GM23338 (cell line): ENCODE results near the gene TASP1. TPM values are rescaled to one million over a fixed set of nuclear protein-coding genes. Genes with fewer than 3 reads are reported as not detected.

Source experiments
- ATAC-seq: fragments of 200-7000 bp; cut with Tn5 transposase; 3 replicates; pipeline ENCODE4 v1.9.1; 2020
- DNase-seq: peaks from one replicate; pipeline ENCODE4 v3.0.0-alpha.2; 2015; ENCODE audit warnings: low spot score
- H2AFZ ChIP-seq: fragments of 200-600 bp; sonication (generic); 2 replicates; pipeline ENCODE4 v1.8.0; 2016; ENCODE audit warnings: antibody characterized with exemption, mild to moderate bottlenecking, moderate library complexity
- H3F3A ChIP-seq: fragments of 200-600 bp; sonication (generic); replicated peaks from 2 replicates; pipeline ENCODE4 v1.8.0; 2017; ENCODE audit warnings: antibody characterized with exemption, mixed run types, low read depth
- H3K27ac ChIP-seq: fragments of 200-600 bp; sonication (generic); 2 replicates; pipeline ENCODE4 v1.6.1; 2016; ENCODE audit warnings: low read depth
- H3K27me3 ChIP-seq: fragments of 200-600 bp; sonication (generic); 2 replicates; pipeline ENCODE4 v1.8.0; 2016; ENCODE audit warnings: mild to moderate bottlenecking, mixed run types, moderate library complexity; ENCODE audit not compliant: insufficient read depth
- H3K36me3 ChIP-seq: fragments of 200-600 bp; sonication (generic); 2 replicates; pipeline ENCODE4 v1.8.0; 2016; ENCODE audit warnings: mild to moderate bottlenecking; ENCODE audit not compliant: insufficient read depth
- H3K4me1 ChIP-seq: fragments of 200-600 bp; sonication (generic); 2 replicates; pipeline ENCODE4 v1.8.0; 2016; ENCODE audit warnings: mild to moderate bottlenecking, moderate library complexity; ENCODE audit not compliant: insufficient read depth
- H3K4me2 ChIP-seq: fragments of 200-600 bp; sonication (generic); 2 replicates; pipeline ENCODE4 v1.7.1; 2017; ENCODE audit warnings: mixed run types
- H3K4me3 ChIP-seq: fragments of 200-600 bp; sonication (generic); 2 replicates; pipeline ENCODE4 v1.6.1; 2016; ENCODE audit warnings: mixed run types
- H3K79me2 ChIP-seq: fragments of 200-600 bp; sonication (generic); replicated peaks from 2 replicates; pipeline ENCODE4 v1.8.0; 2017; ENCODE audit warnings: mild to moderate bottlenecking; ENCODE audit not compliant: insufficient read depth
- H3K9me2 ChIP-seq: fragments of 200-600 bp; sonication (generic); 2 replicates; pipeline ENCODE4 v1.8.0; 2017; ENCODE audit not compliant: insufficient read depth
- H4K20me1 ChIP-seq: fragments of 200-600 bp; sonication (generic); replicated peaks from 2 replicates; pipeline ENCODE4 v1.8.0; 2017; ENCODE audit warnings: mild to moderate bottlenecking; ENCODE audit not compliant: insufficient read depth
- H3K27ac Mint-ChIP-seq: 2 replicates; pipeline ENCODE4 v1.8.0; 2020; ENCODE audit warnings: inconsistent platforms, mild to moderate bottlenecking, moderate library complexity, mixed read lengths
- H3K27me3 Mint-ChIP-seq: 3 replicates; pipeline ENCODE4 v1.8.0; 2022; ENCODE audit warnings: low read depth, mild to moderate bottlenecking, moderate library complexity, mixed read lengths, inconsistent platforms; ENCODE audit not compliant: insufficient read depth, poor library complexity
- H3K36me3 Mint-ChIP-seq: 3 replicates; pipeline ENCODE4 v1.8.0; 2021; ENCODE audit warnings: low read depth, mild to moderate bottlenecking, inconsistent platforms, moderate library complexity, mixed read lengths
- H3K4me1 Mint-ChIP-seq: 3 replicates; pipeline ENCODE4 v1.8.0; 2020; ENCODE audit warnings: mild to moderate bottlenecking, inconsistent platforms, mixed read lengths
- H3K4me3 Mint-ChIP-seq: 3 replicates; pipeline ENCODE4 v1.8.0; 2021; ENCODE audit warnings: moderate library complexity, mild to moderate bottlenecking, inconsistent platforms, mixed read lengths
- H3K9me3 Mint-ChIP-seq: 3 replicates; pipeline ENCODE4 v1.8.0; 2020; ENCODE audit warnings: moderate library complexity, mild to moderate bottlenecking, inconsistent platforms, mixed read lengths
- CREB1 ChIP-seq: fragments of 250-450 bp; sonication (Bioruptor Pico); IDR thresholded peaks from 2 replicates; pipeline ENCODE4 v1.5.0; 2020; ENCODE audit warnings: low read depth, mild to moderate bottlenecking, moderate library complexity
- EZH2 ChIP-seq: fragments of 200-600 bp; sonication (generic); IDR thresholded peaks from one replicate; pipeline ENCODE4 v1.8.0; 2017; ENCODE audit warnings: antibody characterized with exemption, mild to moderate bottlenecking, low read depth; ENCODE audit not compliant: unreplicated experiment
- EZH2phosphoT487 ChIP-seq: fragments of 200-600 bp; sonication (generic); IDR thresholded peaks from one replicate; pipeline ENCODE4 v1.8.1; 2018; ENCODE audit warnings: antibody characterized with exemption; ENCODE audit not compliant: unreplicated experiment
- JUNB ChIP-seq: IDR thresholded peaks from one replicate; pipeline ENCODE4 v1.6.1; 2016; ENCODE audit warnings: antibody characterized with exemption; ENCODE audit not compliant: unreplicated experiment
- NANOG ChIP-seq: IDR thresholded peaks from 2 replicates; pipeline ENCODE4 v1.6.1; 2016; ENCODE audit warnings: antibody characterized with exemption, borderline replicate concordance
- POLR2AphosphoS5 ChIP-seq: IDR thresholded peaks from 2 replicates; pipeline ENCODE4 v1.6.1; 2016; ENCODE audit warnings: antibody characterized with exemption, low read depth
- STAT1 ChIP-seq: IDR thresholded peaks from one replicate; pipeline ENCODE4 v1.6.1; 2016; ENCODE audit warnings: antibody characterized with exemption; ENCODE audit not compliant: unreplicated experiment
- ZNF114 ChIP-seq: fragments of 250-450 bp; sonication (Bioruptor Pico); IDR thresholded peaks from 2 replicates; pipeline ENCODE4 v1.5.0; 2020; ENCODE audit warnings: mild to moderate bottlenecking, moderate library complexity
- ZNF331 ChIP-seq: fragments of 250-450 bp; sonication (Bioruptor Pico); IDR thresholded peaks from 2 replicates; pipeline ENCODE4 v1.5.0; 2020; ENCODE audit warnings: low read depth, mild to moderate bottlenecking, moderate library complexity
- polyA plus RNA-seq: library from polyadenylated mRNA; unstranded; fragments of >200 nt; fragmentation: Nextera tagmentation; extraction: Ambion mirVana; gene quantifications from 2 replicates; pipeline ENCODE4 v1.2.1, GENCODE V29; 2016
- total RNA-seq: library from RNA; depleted of rRNA; stranded (reverse); fragments of >200 nt; shearing (Covaris generic); gene quantifications from 2 replicates; pipeline ENCODE4 v1.2.3, GENCODE V29; 2014
- TF ChIP-seq, protein P1 (sequence below): IDR thresholded peaks from 2 replicates; pipeline ENCODE4 v1.6.1; 2016; ENCODE audit warnings: antibody characterized with exemption
- TF ChIP-seq, protein P2 (sequence below): fragments of 250-450 bp; sonication (Bioruptor Pico); IDR thresholded peaks from 2 replicates; pipeline ENCODE4 v1.5.0; 2020; ENCODE audit warnings: mild to moderate bottlenecking, moderate library complexity
- TF ChIP-seq, protein P3 (sequence below): IDR thresholded peaks from one replicate; pipeline ENCODE4 v1.6.1; 2018; ENCODE audit warnings: antibody characterized with exemption; ENCODE audit not compliant: unreplicated experiment
- TF ChIP-seq, protein P4 (sequence below), 2 experiments: fragments of 200-600 bp in 1 of 2; sonication (generic) in 1 of 2; conservative IDR thresholded peaks; 2 replicates each; pipeline versions ENCODE4 v1.5.1 to v1.6.1; 2016 to 2017; ENCODE audit warnings: antibody characterized with exemption in 2 of 2, low read depth in 2 of 2, mild to moderate bottlenecking in 2 of 2, moderate library complexity in 1 of 2

Gene TASP1
- total and polyA plus RNA-seq, 2 experiments from 2014 or later: 9.7 to 9.8 TPM

DNA sequence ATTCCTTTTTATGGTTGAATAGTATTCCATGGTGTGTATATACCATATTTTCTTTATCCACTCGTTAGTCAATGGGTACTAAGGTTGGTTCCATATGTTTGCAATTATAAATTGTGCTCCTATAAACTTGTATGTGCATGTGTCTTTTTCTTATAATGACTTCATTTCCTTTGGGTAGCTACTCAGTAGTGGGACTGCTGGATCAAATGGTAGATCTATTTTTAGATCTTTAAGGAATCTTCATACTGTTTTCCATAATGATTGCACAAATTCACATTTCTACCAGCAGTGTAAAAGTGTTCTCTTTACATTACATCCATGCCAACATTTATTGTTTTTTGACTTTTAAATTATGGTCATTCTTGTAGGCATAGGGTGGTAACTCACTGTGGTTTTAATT is 164.3 kb downstream of the TASP1 start:
- Mint-ChIP-seq H3K4me1 (no peaks in the 10 kb centered on the region), H3K27ac (no peak overlapping the region), H3K27me3 (no peaks in the 10 kb centered on the region), H3K9me3 (peaks cover 13% of the 10 kb centered on the region), H3K36me3 (peaks cover 10% of the 10 kb centered on the region; the same call in 2 of the 3 replicates), H3K4me3 (no peak overlapping the region)
- H3K27me3 ChIP-seq: no peaks in the 10 kb centered on the region
- no peak overlapping the region for H2AFZ ChIP-seq
- DNase-seq (no peak), ATAC-seq (no peak)
- no peaks in the 10 kb centered on the region for H4K20me1 ChIP-seq
- no peak overlapping the region for H3K4me3 ChIP-seq
- H3K4me2 ChIP-seq: no peak overlapping the region
- no peaks in the 10 kb centered on the region for H3K79me2 ChIP-seq
- no peaks in the 10 kb centered on the region; the same call in 1 of the 2 replicates for H3K4me1 ChIP-seq
- H3K27ac ChIP-seq: no peak overlapping the region
- no peaks in the 10 kb centered on the region for H3F3A ChIP-seq
- no peaks in the 10 kb centered on the region for H3K9me2 ChIP-seq
- TF ChIP-seq CREB1 (CRISPR knock-in tag): no peak
- TF ChIP-seq STAT1: no peak
- TF ChIP-seq, protein P1, sequence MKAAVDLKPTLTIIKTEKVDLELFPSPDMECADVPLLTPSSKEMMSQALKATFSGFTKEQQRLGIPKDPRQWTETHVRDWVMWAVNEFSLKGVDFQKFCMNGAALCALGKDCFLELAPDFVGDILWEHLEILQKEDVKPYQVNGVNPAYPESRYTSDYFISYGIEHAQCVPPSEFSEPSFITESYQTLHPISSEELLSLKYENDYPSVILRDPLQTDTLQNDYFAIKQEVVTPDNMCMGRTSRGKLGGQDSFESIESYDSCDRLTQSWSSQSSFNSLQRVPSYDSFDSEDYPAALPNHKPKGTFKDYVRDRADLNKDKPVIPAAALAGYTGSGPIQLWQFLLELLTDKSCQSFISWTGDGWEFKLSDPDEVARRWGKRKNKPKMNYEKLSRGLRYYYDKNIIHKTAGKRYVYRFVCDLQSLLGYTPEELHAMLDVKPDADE: no peak
- TF ChIP-seq EZH2phosphoT487: no peak
- TF ChIP-seq, protein P2, sequence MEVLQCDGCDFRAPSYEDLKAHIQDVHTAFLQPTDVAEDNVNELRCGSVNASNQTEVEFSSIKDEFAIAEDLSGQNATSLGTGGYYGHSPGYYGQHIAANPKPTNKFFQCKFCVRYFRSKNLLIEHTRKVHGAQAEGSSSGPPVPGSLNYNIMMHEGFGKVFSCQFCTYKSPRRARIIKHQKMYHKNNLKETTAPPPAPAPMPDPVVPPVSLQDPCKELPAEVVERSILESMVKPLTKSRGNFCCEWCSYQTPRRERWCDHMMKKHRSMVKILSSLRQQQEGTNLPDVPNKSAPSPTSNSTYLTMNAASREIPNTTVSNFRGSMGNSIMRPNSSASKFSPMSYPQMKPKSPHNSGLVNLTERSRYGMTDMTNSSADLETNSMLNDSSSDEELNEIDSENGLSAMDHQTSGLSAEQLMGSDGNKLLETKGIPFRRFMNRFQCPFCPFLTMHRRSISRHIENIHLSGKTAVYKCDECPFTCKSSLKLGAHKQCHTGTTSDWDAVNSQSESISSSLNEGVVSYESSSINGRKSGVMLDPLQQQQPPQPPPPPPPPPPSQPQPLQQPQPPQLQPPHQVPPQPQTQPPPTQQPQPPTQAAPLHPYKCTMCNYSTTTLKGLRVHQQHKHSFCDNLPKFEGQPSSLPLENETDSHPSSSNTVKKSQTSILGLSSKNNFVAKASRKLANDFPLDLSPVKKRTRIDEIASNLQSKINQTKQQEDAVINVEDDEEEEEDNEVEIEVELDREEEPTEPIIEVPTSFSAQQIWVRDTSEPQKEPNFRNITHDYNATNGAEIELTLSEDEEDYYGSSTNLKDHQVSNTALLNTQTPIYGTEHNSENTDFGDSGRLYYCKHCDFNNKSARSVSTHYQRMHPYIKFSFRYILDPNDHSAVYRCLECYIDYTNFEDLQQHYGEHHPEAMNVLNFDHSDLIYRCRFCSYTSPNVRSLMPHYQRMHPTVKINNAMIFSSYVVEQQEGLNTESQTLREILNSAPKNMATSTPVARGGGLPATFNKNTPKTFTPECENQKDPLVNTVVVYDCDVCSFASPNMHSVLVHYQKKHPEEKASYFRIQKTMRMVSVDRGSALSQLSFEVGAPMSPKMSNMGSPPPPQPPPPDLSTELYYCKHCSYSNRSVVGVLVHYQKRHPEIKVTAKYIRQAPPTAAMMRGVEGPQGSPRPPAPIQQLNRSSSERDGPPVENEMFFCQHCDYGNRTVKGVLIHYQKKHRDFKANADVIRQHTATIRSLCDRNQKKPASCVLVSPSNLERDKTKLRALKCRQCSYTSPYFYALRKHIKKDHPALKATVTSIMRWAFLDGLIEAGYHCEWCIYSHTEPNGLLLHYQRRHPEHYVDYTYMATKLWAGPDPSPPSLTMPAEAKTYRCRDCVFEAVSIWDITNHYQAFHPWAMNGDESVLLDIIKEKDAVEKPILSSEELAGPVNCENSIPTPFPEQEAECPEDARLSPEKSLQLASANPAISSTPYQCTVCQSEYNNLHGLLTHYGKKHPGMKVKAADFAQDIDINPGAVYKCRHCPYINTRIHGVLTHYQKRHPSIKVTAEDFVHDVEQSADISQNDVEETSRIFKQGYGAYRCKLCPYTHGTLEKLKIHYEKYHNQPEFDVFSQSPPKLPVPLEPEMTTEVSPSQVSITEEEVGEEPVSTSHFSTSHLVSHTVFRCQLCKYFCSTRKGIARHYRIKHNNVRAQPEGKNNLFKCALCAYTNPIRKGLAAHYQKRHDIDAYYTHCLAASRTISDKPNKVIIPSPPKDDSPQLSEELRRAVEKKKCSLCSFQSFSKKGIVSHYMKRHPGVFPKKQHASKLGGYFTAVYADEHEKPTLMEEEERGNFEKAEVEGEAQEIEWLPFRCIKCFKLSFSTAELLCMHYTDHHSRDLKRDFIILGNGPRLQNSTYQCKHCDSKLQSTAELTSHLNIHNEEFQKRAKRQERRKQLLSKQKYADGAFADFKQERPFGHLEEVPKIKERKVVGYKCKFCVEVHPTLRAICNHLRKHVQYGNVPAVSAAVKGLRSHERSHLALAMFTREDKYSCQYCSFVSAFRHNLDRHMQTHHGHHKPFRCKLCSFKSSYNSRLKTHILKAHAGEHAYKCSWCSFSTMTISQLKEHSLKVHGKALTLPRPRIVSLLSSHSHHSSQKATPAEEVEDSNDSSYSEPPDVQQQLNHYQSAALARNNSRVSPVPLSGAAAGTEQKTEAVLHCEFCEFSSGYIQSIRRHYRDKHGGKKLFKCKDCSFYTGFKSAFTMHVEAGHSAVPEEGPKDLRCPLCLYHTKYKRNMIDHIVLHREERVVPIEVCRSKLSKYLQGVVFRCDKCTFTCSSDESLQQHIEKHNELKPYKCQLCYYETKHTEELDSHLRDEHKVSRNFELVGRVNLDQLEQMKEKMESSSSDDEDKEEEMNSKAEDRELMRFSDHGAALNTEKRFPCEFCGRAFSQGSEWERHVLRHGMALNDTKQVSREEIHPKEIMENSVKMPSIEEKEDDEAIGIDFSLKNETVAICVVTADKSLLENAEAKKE (CRISPR knock-in tag): no peak
- TF ChIP-seq ZNF331 (CRISPR knock-in tag): no peak
- TF ChIP-seq JUNB: no peak
- TF ChIP-seq EZH2: no peak
- TF ChIP-seq NANOG: no peak
- TF ChIP-seq, protein P3, sequence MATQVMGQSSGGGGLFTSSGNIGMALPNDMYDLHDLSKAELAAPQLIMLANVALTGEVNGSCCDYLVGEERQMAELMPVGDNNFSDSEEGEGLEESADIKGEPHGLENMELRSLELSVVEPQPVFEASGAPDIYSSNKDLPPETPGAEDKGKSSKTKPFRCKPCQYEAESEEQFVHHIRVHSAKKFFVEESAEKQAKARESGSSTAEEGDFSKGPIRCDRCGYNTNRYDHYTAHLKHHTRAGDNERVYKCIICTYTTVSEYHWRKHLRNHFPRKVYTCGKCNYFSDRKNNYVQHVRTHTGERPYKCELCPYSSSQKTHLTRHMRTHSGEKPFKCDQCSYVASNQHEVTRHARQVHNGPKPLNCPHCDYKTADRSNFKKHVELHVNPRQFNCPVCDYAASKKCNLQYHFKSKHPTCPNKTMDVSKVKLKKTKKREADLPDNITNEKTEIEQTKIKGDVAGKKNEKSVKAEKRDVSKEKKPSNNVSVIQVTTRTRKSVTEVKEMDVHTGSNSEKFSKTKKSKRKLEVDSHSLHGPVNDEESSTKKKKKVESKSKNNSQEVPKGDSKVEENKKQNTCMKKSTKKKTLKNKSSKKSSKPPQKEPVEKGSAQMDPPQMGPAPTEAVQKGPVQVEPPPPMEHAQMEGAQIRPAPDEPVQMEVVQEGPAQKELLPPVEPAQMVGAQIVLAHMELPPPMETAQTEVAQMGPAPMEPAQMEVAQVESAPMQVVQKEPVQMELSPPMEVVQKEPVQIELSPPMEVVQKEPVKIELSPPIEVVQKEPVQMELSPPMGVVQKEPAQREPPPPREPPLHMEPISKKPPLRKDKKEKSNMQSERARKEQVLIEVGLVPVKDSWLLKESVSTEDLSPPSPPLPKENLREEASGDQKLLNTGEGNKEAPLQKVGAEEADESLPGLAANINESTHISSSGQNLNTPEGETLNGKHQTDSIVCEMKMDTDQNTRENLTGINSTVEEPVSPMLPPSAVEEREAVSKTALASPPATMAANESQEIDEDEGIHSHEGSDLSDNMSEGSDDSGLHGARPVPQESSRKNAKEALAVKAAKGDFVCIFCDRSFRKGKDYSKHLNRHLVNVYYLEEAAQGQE: no peak
- TF ChIP-seq POLR2AphosphoS5: no peak
- TF ChIP-seq ZNF114 (CRISPR knock-in tag): no peak
- TF ChIP-seq, protein P4, sequence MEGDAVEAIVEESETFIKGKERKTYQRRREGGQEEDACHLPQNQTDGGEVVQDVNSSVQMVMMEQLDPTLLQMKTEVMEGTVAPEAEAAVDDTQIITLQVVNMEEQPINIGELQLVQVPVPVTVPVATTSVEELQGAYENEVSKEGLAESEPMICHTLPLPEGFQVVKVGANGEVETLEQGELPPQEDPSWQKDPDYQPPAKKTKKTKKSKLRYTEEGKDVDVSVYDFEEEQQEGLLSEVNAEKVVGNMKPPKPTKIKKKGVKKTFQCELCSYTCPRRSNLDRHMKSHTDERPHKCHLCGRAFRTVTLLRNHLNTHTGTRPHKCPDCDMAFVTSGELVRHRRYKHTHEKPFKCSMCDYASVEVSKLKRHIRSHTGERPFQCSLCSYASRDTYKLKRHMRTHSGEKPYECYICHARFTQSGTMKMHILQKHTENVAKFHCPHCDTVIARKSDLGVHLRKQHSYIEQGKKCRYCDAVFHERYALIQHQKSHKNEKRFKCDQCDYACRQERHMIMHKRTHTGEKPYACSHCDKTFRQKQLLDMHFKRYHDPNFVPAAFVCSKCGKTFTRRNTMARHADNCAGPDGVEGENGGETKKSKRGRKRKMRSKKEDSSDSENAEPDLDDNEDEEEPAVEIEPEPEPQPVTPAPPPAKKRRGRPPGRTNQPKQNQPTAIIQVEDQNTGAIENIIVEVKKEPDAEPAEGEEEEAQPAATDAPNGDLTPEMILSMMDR (conservative IDR thresholded peaks at IDR 0.05; ENCODE audit: low read depth in 2 of 2): no peak
- no peaks in the 10 kb centered on the region for H3K36me3 ChIP-seq
